Hepatocyte (in vitro differentiated cells): ENCODE data around the gene PTPRH. TPM values are rescaled to one million over a fixed set of nuclear protein-coding genes. Genes with fewer than 3 reads are reported as not detected.

Source experiments
- DNase-seq: peaks from one replicate; pipeline ENCODE4 v3.0.0-alpha.2; 2016; ENCODE audit warnings: low spot score
- H2AFZ ChIP-seq: fragments of 200-600 bp; sonication (generic); 2 replicates; pipeline ENCODE4 v1.6.0; 2016; ENCODE audit warnings: antibody characterized with exemption, mild to moderate bottlenecking
- H3K27ac ChIP-seq: fragments of 200-600 bp; sonication (generic); 2 replicates; pipeline ENCODE4 v1.5.1; 2016; ENCODE audit warnings: mild to moderate bottlenecking
- H3K27me3 ChIP-seq: fragments of 200-600 bp; sonication (generic); 2 replicates; pipeline ENCODE4 v1.6.1; 2016
- H3K36me3 ChIP-seq: fragments of 200-600 bp; sonication (generic); replicated peaks from 2 replicates; pipeline ENCODE4 v1.5.1; 2016; ENCODE audit warnings: low read depth; ENCODE audit not compliant: insufficient read depth
- H3K4me1 ChIP-seq: fragments of 200-600 bp; sonication (generic); 2 replicates; pipeline ENCODE4 v1.5.1; 2016; ENCODE audit warnings: mild to moderate bottlenecking, moderate library complexity; ENCODE audit not compliant: insufficient read depth
- H3K4me2 ChIP-seq: fragments of 200-600 bp; sonication (generic); 2 replicates; pipeline ENCODE4 v1.6.0; 2016
- H3K4me3 ChIP-seq: fragments of 200-600 bp; sonication (generic); 2 replicates; pipeline ENCODE4 v1.5.1; 2016; ENCODE audit warnings: mild to moderate bottlenecking
- H3K79me2 ChIP-seq: fragments of 200-600 bp; sonication (generic); 2 replicates; pipeline ENCODE4 v1.6.0; 2017; ENCODE audit warnings: mild to moderate bottlenecking
- H3K9me2 ChIP-seq: fragments of 200-600 bp; sonication (generic); replicated peaks from 2 replicates; pipeline ENCODE4 v1.6.0; 2017; ENCODE audit warnings: mild to moderate bottlenecking; ENCODE audit not compliant: insufficient read depth
- H3K9me3 ChIP-seq: fragments of 200-600 bp; sonication (generic); 2 replicates; pipeline ENCODE4 v1.5.1; 2016; ENCODE audit warnings: low read depth, mild to moderate bottlenecking
- H4K20me1 ChIP-seq: fragments of 200-600 bp; sonication (generic); 2 replicates; pipeline ENCODE4 v1.6.0; 2016; ENCODE audit warnings: mild to moderate bottlenecking; ENCODE audit not compliant: insufficient read depth, poor library complexity, severe bottlenecking
- CTCF ChIP-seq: fragments of 200-600 bp; sonication (generic); IDR thresholded peaks from 2 replicates; pipeline ENCODE4 v1.5.1; 2016; ENCODE audit warnings: antibody characterized with exemption, mild to moderate bottlenecking; ENCODE audit not compliant: poor library complexity
- EZH2 ChIP-seq: fragments of 200-600 bp; sonication (generic); IDR thresholded peaks from 2 replicates; pipeline ENCODE4 v1.6.1; 2016; ENCODE audit warnings: antibody characterized with exemption, mild to moderate bottlenecking, borderline replicate concordance
- EZH2phosphoT487 ChIP-seq: fragments of 200-600 bp; sonication (generic); IDR thresholded peaks from one replicate; pipeline ENCODE4 v1.6.1; 2018; ENCODE audit warnings: antibody characterized with exemption, mild to moderate bottlenecking, low read depth, moderate library complexity; ENCODE audit not compliant: unreplicated experiment, severe bottlenecking
- WGBS: methylation state at CpG from one replicate; pipeline ENCODE4 v1.1.6; 2016; ENCODE audit warnings: low lambda C conversion rate; ENCODE audit errors: missing lambda C conversion rate; 5-methylcytosine and 5-hydroxymethylcytosine counted together
- polyA plus RNA-seq: library from polyadenylated mRNA; unstranded; fragments of >200 nt; fragmentation: Nextera tagmentation; extraction: Ambion mirVana; gene quantifications from 2 replicates; pipeline ENCODE4 v1.2.1, GENCODE V29; 2016
- total RNA-seq: library from RNA; depleted of rRNA; stranded (reverse); fragments of >200 nt; gene quantifications from 2 replicates; pipeline ENCODE4 v1.2.3, GENCODE V29; 2014

Gene PTPRH
- total and polyA plus RNA-seq, 2 experiments from 2014 or later: 7.3 to 30.9 TPM

DNA sequence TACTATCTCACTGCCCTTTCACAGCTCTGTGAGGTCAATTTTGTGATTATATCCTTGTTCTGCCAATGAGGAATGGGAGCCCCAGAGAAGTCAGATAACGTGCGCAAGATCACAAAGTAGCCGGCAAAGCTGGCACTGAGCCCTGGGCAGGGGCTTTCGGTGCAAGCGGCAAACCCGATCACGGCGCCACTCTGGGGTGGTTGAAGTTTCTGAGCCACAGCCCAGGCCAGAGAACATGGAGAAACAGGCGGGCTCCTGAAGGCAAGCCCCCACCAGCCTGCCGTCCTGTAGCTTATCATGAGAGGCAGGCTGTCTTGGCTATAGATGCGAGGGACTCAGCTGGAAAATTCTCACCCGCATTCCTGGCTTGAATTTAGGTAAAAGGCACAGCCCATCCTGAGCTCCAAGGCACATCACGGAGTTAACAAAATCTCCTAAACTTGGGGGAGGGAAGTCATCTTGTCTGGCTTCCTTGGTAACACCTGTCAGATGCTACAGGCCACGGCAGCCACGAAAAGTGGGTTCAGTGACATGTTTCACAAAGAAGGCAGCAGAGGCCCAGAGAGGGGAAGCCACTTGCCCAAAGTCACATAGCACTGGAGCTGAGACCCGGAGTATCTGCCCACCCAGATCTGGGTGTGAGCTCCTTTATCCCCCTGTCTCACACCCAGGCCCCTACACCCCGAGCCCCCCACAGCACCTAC is 72.8 kb downstream of the PTPRH start:
- Histone ChIP-seq H3K36me3 (no peaks in the 10 kb centered on the region), H3K79me2 (no peaks in the 10 kb centered on the region), H3K4me1 (no peaks in the 10 kb centered on the region), H2AFZ (no peak overlapping the region), H3K9me3 (no peaks in the 10 kb centered on the region), H3K4me2 (no peak overlapping the region), H3K4me3 (no peak overlapping the region), H3K9me2 (no peaks in the 10 kb centered on the region), H3K27ac (no peak overlapping the region), H3K27me3 (peaks cover under 1% of the 10 kb centered on the region), H4K20me1 (no peaks in the 10 kb centered on the region)
- WGBS: 92% methylated on average over 15 of the region's 17 CpGs
- TF ChIP-seq CTCF (no peak), EZH2 (no peak), EZH2phosphoT487 (no peak)
- DNase-seq: no peak

DNA sequence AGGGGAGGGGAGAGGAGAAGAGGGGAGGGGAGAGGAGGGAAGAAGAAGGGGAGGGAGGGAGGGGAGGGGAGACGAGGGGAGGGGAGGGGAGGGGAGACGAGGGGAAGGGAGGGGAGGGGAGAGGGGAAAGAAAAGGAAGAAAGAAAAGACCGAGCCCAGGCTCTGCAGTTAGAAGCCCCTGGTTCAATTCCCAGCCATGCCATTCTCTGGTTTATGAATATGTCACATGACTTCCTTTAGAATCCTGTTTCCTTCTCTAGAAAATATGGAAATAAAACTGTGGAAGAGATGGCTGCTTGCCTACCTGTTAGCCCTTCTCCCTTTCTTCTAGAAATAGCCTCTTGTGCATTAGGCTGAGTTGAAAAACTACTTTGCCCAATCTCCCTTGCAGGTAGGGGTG is 74.6 kb downstream of the PTPRH start:
- DNase-seq: no peak
- H4K20me1 ChIP-seq: no peaks in the 10 kb centered on the region
- H2AFZ ChIP-seq: no peak overlapping the region
- TF ChIP-seq EZH2: no peak
- TF ChIP-seq CTCF: no peak
- no peaks in the 10 kb centered on the region for H3K27me3 ChIP-seq
- H3K9me2 ChIP-seq: no peaks in the 10 kb centered on the region
- H3K9me3 ChIP-seq: no peaks in the 10 kb centered on the region
- WGBS: 83% methylated on average over 1 of the region's 3 CpGs
- no peaks in the 10 kb centered on the region for H3K79me2 ChIP-seq
- H3K36me3 ChIP-seq: no peaks in the 10 kb centered on the region
- no peak overlapping the region for H3K4me3 ChIP-seq
- no peak overlapping the region for H3K4me2 ChIP-seq
- H3K27ac ChIP-seq: no peak overlapping the region
- no peaks in the 10 kb centered on the region for H3K4me1 ChIP-seq

- WGBS: 70% methylated on average over 22 of the region's 25 CpGs
Measured at GRCh38 chr19:55133639-55134444, 75.5 kb downstream of the PTPRH start.

More at GRCh38 chr19:55133639-55134444, 75.5 kb downstream of the PTPRH start:
- Histone ChIP-seq H3K9me3 (no peaks in the 10 kb centered on the region), H2AFZ (no peak overlapping the region), H3K9me2 (no peaks in the 10 kb centered on the region), H3K4me1 (no peaks in the 10 kb centered on the region), H3K27me3 (no peaks in the 10 kb centered on the region), H3K27ac (no peak overlapping the region), H3K4me2 (no peak overlapping the region), H3K36me3 (no peaks in the 10 kb centered on the region), H3K4me3 (no peak overlapping the region), H3K79me2 (no peaks in the 10 kb centered on the region), H4K20me1 (no peaks in the 10 kb centered on the region)
- TF ChIP-seq CTCF: no peak
- no peak for TF ChIP-seq EZH2phosphoT487
- no peak for TF ChIP-seq EZH2
- no peak for DNase-seq
